HG02759 (cell line): ENCODE data around the gene MAP3K6.

Experiments
- ATAC-seq: cut with Tn5 transposase; IDR thresholded peaks from one replicate; pipeline ENCODE4 v1.9.1; 2021; ENCODE audit warnings: mild to moderate bottlenecking, moderate library complexity; ENCODE audit not compliant: unreplicated experiment

MAP3K6 gene

DNA sequence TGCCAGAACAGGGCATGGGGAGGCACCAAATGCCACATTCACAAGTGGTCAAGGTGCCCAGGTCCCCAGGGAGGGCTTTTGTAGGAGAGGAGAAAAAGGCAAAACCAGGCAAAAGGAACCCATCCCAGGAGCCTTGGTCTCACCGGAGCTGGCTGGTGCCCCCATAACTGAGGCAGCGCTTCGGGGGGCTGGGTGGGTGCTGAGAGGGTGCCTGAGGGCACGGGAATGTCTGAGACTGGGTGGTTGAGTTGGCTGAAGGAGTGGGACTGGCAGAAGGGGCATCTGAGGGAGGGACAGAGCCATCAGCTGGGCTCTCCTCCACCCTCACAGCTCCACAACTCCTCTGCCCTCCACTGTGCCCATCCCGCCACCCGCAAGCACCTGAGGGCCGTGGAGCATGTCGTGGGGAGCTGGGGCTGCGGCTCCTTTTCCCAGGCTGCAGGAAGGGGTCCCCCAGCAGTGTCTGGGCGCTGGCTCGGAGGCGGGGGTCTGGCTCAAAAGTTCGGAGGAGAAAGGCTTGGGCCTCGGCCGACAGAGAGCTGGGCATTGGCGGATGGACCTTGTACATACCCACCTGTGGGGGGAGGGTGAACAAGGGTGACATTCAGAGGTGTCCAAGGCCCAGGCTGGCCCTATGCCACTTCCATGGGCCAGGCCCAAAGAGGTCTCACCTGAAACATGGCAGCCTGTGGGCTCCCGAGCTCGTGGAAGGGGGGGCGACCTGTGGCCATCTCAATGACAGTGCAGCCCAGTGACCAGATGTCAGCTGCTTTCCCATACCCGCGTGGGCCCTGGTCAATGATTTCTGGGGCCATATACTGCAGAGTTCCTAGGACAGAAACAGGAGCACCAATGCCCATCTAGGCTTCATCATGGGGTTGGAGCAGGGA lies 8.5 kb downstream of the MAP3K6 start:
- no peak for ATAC-seq

DNA sequence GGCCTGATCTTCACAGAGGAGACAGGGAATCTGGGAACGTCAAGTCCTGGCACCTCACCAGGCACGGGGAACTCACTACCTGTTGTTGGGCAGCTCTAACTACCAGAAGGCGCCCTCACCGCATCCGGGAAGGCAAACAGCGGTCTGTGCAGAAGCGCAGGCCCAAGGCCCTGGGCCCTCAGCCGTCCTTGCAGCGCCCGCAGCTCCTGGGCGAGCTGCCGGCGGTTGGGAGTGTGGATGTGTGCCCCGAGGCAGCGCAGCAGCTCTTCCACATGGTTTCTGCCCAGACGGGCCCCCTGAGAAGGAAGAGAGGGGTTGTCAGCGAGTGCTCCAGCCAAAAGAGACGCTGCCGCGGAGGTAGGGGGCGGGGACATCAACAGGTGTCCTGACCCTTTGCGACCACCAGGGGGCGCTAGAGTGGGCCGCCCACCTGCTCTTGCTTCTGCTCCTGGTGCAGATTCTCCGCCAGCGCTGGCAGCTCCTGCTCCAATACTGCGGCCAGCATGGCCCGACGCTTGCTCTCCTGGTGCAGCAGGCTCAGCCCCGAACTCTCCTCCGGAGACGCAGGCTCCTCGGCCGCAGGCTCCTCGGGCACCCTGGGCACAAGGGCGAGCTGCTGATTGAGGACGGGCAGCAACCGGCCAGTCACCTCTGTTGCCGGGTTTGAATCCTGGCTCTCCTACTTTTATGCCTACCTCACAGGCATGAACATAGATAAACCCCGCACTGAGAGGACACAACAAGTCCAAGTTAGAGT lies 9.3 kb downstream of the MAP3K6 start:
- no peak for ATAC-seq

DNA sequence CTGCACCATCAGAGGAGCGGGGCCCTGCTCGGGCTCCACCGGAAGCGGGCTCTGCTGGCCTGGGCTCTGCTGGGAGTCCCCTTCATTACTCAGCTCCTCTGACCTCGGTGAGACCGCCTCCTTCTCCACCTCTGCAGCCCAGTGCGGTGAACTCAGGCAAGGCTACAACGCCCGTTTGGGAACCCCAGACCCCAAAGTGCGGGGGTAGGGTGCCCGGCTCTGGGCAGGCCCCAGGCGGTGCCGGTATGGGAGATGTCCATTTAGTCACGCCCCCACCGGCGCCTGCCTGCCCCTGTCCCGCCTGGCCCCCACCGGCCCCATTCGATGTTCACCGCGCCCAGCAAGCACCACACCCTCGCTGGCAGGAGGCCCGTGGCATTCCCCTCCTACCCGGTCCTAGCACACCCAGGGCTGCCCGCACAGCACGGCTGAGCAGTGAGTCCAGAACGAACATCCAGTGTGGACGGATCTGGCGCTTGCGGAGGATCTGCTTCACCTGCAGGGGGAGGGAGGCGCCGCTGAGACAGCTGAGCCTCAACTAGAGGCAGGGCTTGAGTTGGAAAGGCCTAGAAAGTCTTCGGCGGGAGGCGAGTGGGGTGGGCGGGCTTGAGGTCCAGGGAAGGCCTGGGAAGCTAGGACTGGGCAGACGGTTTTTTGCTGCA lies 10.0 kb downstream of the MAP3K6 start:
- ATAC-seq: no peak

GRCh38 chr1:27356277-27356618 lies 10.5 kb downstream of the MAP3K6 start:
- ATAC-seq: no peak

DNA sequence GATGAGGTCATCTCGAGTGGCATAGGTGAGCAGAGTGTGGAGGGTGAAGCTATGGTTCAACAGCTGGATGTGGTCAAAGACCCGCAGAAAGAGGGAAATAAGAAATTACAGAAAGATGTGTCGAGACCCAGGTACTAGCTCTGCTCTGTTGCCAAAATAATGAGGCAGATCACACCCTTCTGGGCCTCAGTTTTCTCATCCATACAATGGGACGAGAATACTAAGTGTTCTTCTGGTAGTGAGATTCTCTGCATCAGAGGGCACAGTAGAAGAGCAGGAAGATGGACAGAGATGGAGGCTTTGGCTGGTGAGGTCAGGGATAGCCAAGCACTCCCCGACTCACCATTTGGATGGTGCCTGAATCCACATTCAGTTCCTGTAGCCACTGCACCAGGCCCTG lies 11.1 kb downstream of the MAP3K6 start:
- no peak for ATAC-seq

DNA sequence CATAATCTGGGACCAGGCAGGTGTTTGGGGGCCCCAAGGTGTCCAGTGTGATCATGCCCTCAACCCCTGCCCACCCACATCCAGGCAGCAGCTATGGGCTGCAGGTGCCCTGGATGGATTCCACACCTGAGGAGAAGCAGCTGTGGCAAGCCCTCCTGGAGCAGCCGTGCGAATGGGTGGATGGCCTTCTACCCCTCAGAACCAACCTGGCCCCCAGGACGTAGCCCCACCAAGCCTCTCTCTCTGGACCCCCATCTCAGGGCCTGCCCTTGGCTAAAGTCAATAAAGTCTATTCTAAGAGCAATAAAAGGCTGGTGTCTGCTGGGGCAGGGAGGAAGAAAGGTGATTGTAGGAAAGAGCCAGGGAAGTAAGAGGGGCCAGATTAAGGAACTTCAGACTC lies 13.1 kb downstream of the MAP3K6 start:
- no peak for ATAC-seq

GRCh38 chr1:27353166-27353565 lies 13.6 kb downstream of the MAP3K6 start:
- ATAC-seq: no peak

DNA sequence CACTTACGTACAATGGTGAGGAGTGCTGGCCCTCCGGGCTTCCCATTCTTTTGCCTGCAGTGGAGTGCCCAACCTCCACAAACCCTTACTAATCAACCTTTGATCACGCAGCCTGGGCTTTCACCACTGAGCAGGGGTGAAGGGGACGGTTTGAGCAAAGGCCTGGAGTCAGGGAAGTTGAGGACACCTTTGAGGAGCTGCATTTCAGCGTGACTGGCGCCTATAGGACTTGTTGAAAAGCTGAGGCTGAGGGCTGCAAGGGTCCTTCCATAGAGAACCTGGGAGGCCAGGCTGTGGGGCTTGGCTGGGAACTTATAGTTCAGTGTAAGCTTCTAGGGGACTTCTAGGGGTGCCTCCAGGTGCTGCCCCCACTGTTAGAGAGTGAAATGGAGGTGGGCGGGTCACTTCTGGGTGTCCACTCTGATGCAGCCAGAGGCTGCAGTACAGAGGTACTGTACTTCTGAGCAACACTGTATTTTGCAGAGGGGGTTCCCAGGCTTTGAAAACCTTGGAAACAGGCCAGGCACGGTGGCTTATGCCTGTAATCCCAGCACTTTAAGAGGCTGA lies 15.1 kb downstream of the MAP3K6 start:
- no peak for ATAC-seq

DNA sequence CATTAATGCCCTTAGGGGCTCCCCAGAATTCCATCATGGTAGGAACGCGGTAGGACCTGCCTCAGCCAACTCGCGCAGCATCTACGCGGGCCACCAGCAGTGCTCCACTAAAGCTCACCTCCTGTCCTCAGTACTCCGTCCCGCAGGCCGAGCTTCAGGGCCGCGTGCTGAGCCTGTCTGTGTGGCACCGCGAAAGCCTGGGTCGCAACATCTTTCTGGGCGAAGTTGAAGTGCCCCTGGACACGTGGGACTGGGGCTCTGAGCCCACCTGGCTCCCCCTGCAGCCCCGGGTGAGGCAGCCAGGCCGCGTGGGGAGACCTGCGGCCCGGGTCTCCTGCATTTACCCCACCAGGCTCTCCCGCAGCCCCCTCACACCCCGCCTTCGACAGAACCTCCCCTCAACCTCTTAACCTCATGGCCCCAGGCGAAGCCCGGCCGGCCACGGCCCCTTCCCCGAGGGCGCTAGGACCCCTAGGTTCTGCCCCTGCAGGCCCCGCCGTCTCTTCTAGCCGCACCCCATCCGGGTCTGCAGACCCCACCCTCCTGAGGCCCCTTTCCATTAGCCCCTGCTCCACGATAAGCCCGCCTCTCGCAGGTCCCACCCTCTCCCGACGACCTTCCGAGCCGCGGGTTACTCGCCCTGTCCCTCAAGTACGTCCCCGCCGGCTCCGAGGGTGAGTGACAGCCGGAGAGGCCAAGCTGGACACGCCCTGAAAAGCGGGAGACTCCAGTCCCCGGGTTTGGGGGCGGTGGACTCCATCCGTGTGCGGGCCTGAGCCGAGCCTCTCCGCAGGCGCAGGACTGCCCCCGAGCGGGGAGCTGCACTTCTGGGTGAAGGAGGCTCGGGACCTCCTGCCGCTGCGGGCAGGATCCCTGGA lies 15.9 kb downstream of the MAP3K6 start:
- ATAC-seq: no peak

DNA sequence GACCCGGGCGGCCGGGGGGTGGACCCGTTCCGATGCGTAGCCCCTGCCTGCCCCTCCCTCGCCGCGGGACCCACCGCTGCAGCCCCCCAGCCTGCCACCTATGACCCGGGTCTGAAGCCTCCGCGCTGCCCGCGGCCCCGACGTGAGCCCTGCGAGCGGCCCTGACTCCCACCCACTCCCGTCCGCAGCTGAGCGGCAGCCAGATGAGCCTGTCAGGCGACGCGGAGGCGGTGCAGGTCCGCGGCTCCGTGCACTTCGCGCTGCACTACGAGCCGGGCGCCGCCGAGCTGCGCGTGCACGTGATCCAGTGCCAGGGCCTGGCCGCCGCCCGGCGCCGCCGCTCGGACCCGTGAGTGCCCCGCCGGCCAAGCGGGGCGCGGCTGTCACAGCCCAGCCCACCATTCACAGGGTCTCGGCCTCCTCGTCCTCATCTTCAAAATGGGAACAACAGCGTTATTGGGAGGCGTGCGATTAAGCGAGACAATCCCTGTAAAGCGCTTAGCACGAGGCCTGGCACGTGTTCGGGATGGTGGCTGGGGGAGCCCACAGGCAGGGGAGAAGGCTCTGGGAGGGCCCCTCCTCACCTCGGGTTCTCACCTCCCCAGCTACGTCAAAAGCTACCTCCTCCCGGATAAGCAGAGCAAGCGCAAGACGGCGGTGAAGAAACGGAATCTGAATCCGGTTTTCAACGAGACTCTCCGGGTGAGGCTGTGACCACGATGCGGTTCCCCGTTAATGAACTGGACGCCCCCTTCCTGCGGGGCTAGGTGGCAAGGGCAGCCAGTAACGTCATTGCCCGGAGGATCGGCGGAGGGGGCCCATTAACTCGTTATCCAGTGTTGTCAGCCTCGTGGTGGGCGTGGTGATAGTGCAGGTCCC lies 16.7 kb downstream of the MAP3K6 start:
- peak; percentile 23 for ATAC-seq

- peak; percentile 43 for ATAC-seq
Measured at GRCh38 chr1:27348861-27349783, 17.6 kb downstream of the MAP3K6 start.

GRCh38 chr1:27346991-27347624 lies 19.7 kb downstream of the MAP3K6 start:
- no peak for ATAC-seq

- no peak for ATAC-seq
Measured at GRCh38 chr1:27346357-27346756, 20.4 kb downstream of the MAP3K6 start.

DNA sequence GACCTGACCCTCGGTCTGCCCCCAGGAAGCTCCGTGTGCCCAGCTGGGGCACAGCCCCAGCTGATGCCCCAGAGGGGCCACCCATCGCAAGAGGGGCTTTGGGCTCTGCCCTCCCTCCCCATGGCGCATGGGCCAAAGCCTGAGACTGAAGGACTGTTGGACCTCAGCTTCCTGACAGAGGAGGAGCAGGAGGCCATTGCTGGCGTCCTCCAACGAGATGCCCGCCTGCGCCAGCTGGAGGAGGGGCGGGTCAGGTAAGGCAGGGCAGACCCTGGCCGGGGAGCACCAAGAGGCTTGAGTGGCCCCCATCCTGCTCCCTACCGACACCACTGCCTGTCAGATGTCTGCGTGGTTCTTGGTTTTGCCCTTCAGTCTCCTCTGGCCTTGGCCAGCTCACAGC lies 21.5 kb downstream of the MAP3K6 start:
- no peak for ATAC-seq

DNA sequence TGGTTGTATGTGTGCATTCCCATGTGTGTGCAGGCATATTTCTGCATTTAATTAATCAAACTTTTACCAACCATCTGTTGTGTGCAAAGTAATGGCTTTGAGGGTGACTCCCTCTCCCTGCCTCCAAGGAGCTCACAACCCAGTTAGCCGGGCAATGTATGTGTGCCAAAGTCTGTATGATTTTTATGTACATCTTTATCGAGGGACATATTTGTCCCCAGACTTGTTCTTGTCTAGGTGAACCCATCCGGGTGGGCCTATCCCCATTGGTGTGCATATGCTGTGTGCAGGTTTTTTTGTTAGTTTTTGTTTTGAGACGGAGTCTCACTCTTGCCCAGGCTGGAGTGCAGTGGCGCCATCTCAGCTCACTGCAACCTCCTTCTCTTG lies 23.1 kb downstream of the MAP3K6 start:
- no peak for ATAC-seq

GRCh38 chr1:27342778-27343638 lies 23.8 kb downstream of the MAP3K6 start:
- no peak for ATAC-seq

DNA sequence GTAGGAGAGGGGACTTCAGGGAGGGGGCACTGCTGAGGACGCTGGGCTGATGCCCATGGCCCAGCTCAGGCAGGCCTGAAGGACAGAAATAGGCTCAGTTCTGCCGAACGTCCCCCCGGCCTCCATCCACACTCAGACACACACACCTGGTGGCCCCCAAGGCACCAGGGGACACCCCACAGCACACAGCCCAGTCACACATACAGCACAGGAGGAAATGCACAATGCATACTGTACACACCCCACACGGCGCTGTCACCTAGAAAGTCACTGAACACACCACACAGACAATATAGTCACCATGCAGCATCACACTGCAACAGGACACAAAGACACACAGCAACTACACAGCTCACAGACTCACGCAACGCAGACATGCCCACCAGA lies 24.4 kb downstream of the MAP3K6 start:
- no peak for ATAC-seq
